T-cell (primary cell): ENCODE results near the gene RPGRIP1. TPM values are rescaled to one million over a fixed set of nuclear protein-coding genes. Genes with fewer than 3 reads are reported as not detected.
A peak's percentile ranks its signal among the peaks of the same experiment; 100 is the strongest.
"Not testable (repeated sequence)": the region's sequence is repeated elsewhere in the genome, so short reads cannot be mapped to it uniquely, and the experiment has no call there.

Experiments used
- ATAC-seq, 4 experiments: fragments of 200-7000 bp in 3 of 4; fragments of 150-1000 bp in 1 of 4; cut with Tn5 transposase; replicated peaks in 1 of 4; 1 replicate in 3 of 4; 2 replicates in 1 of 4; pipeline ENCODE4 v1.10.0; 2021; ENCODE audit warnings: moderate library complexity in 3 of 4, mild to moderate bottlenecking in 2 of 4, moderate number of reproducible peaks in 1 of 4
- CTCF ChIA-PET, 2 donors: fragments of 300-600 bp; sonication (Branson Sonifier 250); formaldehyde crosslinking; loops; one replicate each; lab custom pipeline; 2022; ENCODE audit warnings: antibody characterized with exemption in 2 of 2; lab: Charles Lee
- POLR2A ChIA-PET, 2 donors: fragments of 300-600 bp; sonication (Branson Sonifier 250); formaldehyde crosslinking; loops; one replicate each; lab custom pipeline; 2022; ENCODE audit warnings: antibody characterized with exemption in 2 of 2; lab: Charles Lee
- DNase-seq, 35 experiments: peaks; one replicate each; pipeline versions ENCODE4 v3.0.0 to v3.0.0-alpha.2; 2013 to 2023
- H3K27ac ChIP-seq: one replicate; pipeline ENCODE4 v1.5.1; 2013; ENCODE audit warnings: low read length
- H3K27me3 ChIP-seq, 2 experiments: replicated peaks in 1 of 2; 1 replicate in 1 of 2; 2 replicates in 1 of 2; pipeline versions ENCODE4 v1.6.1 to v1.7.0; 2013; ENCODE audit warnings: low read length in 1 of 2, mixed read lengths in 1 of 2; ENCODE audit not compliant: control insufficient read depth in 2 of 2, insufficient read depth in 2 of 2; ENCODE audit errors: extremely low read depth in 1 of 2
- H3K36me3 ChIP-seq, 2 donors: 1 replicate in 1 of 2; 2 replicates in 1 of 2; pipeline versions ENCODE4 v1.6.1 to v1.7.0; 2013; ENCODE audit warnings: low read length in 1 of 2; ENCODE audit not compliant: control insufficient read depth in 2 of 2, insufficient read depth in 1 of 2; ENCODE audit errors: extremely low read depth in 1 of 2
- H3K4me1 ChIP-seq, 2 experiments: 1 replicate in 1 of 2; 2 replicates in 1 of 2; pipeline versions ENCODE4 v1.6.1 to v1.7.0; 2013; ENCODE audit warnings: low read length in 2 of 2, mixed read lengths in 1 of 2; ENCODE audit not compliant: insufficient read depth in 2 of 2, control insufficient read depth in 1 of 2; ENCODE audit errors: extremely low read depth in 1 of 2
- H3K4me3 ChIP-seq, 2 donors: 1 replicate in 1 of 2; 2 replicates in 1 of 2; pipeline versions ENCODE4 v1.5.1 to v1.7.0; 2013; ENCODE audit warnings: mild to moderate bottlenecking in 2 of 2, low read length in 1 of 2, moderate library complexity in 1 of 2; ENCODE audit not compliant: control insufficient read depth in 1 of 2; ENCODE audit errors: extremely low read depth in 1 of 2
- H3K9me3 ChIP-seq: 2 replicates; pipeline ENCODE4 v1.7.0; 2013
- H3K27ac Mint-ChIP-seq, 2 donors: one replicate each; pipeline ENCODE4 v1.8.0; 2020 to 2021; ENCODE audit warnings: mild to moderate bottlenecking in 2 of 2, mixed read lengths in 2 of 2
- H3K27me3 Mint-ChIP-seq, 2 donors: one replicate each; pipeline ENCODE4 v1.8.0; 2021 to 2022; ENCODE audit warnings: mixed read lengths in 2 of 2
- H3K36me3 Mint-ChIP-seq: one replicate; pipeline ENCODE4 v1.8.0; 2021; ENCODE audit warnings: mixed read lengths
- H3K4me1 Mint-ChIP-seq, 3 donors: one replicate each; pipeline ENCODE4 v1.8.0; 2020 to 2022; ENCODE audit warnings: mixed read lengths in 3 of 3, mild to moderate bottlenecking in 1 of 3
- H3K4me3 Mint-ChIP-seq, 3 donors: one replicate each; pipeline ENCODE4 v1.8.0; 2020 to 2022; ENCODE audit warnings: mild to moderate bottlenecking in 3 of 3, mixed read lengths in 3 of 3, moderate library complexity in 3 of 3
- H3K9me3 Mint-ChIP-seq, 3 donors: one replicate each; pipeline ENCODE4 v1.8.0; 2020 to 2022; ENCODE audit warnings: mixed read lengths in 3 of 3
- WGBS: methylation state at CpG from one replicate; pipeline ENCODE4 v1.1.5; 2013; ENCODE audit warnings: missing lambda C conversion rate; ENCODE audit not compliant: insufficient coverage; 5-methylcytosine and 5-hydroxymethylcytosine counted together
- total RNA-seq, 35 experiments: library from RNA in 6 of 35; stranded (reverse) in 6 of 35; fragments of 120-200 nt in 1 of 35; gene quantifications; one replicate each; pipeline versions ENCODE4 v1.2.1 to v1.2.4 and lab custom pipeline; 2013 to 2026

RPGRIP1 gene
- total RNA-seq, 5 donors from 2014 or later (not counting 1 experiment from before 2014, with no cell fraction given): 0.16 to 0.76 TPM; not detected in 3

DNA sequence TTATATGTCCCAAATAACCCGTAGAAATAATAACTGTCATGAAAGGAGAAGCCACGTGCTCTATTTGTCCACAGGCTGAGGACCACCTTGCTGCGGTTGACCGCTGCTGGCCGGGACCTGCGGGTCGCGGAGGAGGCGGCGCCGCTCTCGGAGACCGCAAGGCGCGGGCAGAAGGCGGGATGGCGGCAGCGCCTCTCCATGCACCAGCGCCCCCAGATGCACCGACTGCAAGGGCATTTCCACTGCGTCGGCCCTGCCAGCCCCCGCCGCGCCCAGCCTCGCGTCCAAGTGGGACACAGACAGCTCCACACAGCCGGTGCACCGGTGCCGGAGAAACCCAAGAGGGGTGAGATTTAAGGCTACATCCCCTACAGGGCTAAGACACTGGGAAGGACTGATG, 21.0 kb downstream of the RPGRIP1 start:
- H3K36me3 Mint-ChIP-seq: no peaks in the 10 kb centered on the region
- peak overlapping the region in 2 of 3 donors; percentile 31 to 45 for H3K4me3 Mint-ChIP-seq
- H3K27ac Mint-ChIP-seq: no peak overlapping the region
- ChIA-PET CTCF (no interaction called here), POLR2A (no interaction called here)
- ATAC-seq (peak; percentile 45 to 75 (median 56)), DNase-seq (peak in 21 of 35 experiments; percentile 1 to 41 (median 8))
- H3K9me3 ChIP-seq: no peaks in the 10 kb centered on the region
- 2% methylated on average over 27 of the region's 30 CpGs for WGBS
- H3K4me1 Mint-ChIP-seq: peaks cover 2 to 6% (median 5%) of the 10 kb centered on the region in 3 donors
- H3K36me3 ChIP-seq: no peaks in the 10 kb centered on the region
- H3K4me1 ChIP-seq: peaks cover 2 to 5% of the 10 kb centered on the region in 2 experiments
- H3K4me3 ChIP-seq: peak overlapping the region in 1 of 2 donors; percentile 62
- peaks cover 0 to 26% of the 10 kb centered on the region in 2 experiments for H3K27me3 ChIP-seq
- no peaks in the 10 kb centered on the region for H3K9me3 Mint-ChIP-seq
- H3K27me3 Mint-ChIP-seq: peaks cover 16 to 19% of the 10 kb centered on the region in 2 donors
- H3K27ac ChIP-seq: no peak overlapping the region

DNA sequence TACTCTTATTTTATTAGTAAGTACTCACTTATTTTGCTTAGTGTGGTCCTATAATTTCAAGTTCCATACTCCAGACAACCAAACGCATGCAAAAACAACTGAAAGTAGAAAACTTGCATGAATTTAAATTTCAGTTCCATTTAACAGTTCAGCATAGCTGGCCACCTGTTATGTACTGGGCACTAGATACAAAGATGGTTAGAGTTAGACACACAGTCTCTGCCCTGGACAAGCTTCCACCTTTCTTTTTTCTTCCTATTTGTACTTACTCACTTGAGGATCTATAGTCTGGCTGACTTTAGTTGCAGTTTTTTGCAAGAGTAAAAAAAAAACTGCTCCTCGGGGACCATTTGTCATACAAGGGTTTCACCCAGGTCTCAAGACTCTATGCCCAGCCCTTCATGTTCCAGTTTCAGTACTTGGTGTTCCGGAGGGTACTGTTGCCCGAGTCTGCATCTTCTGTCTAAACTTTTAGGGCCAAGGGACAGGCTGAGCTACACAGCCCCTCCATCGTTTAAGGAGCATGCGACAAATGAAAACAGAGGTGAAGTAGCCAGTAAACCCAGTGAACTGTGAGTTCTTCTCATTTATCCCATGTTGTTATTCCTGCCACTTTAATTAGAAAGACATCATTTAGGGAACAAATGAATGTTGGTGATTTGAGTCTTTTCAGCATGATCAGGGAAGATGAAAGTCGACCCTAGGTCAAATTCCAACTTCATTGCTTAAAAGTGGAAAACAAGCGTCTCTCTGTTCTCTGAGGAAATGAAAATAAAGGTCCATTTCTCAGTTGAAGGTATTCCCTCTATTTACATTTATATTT, 22.3 kb downstream of the RPGRIP1 start:
- H3K4me1 Mint-ChIP-seq: peaks cover 2 to 7% (median 6%) of the 10 kb centered on the region in 3 donors
- 83% methylated on average over 1 of the region's 8 CpGs for WGBS
- Histone ChIP-seq H3K4me3 (no peak overlapping the region), H3K4me1 (peaks cover 2 to 5% of the 10 kb centered on the region in 2 experiments), H3K27ac (no peak overlapping the region), H3K36me3 (no peaks in the 10 kb centered on the region), H3K9me3 (no peaks in the 10 kb centered on the region), H3K27me3 (peaks cover 0 to 24% of the 10 kb centered on the region in 2 experiments)
- no peak overlapping the region for H3K4me3 Mint-ChIP-seq
- no peak overlapping the region for H3K27ac Mint-ChIP-seq
- ChIA-PET CTCF (interaction anchor here in 1 of 2 donors (0.6 kb wide), 1 partner anchor 42 kb away, joined by 3 read pairs; no protein-coding TSS in a partner anchor), POLR2A (no interaction called here)
- H3K9me3 Mint-ChIP-seq: no peaks in the 10 kb centered on the region
- H3K27me3 Mint-ChIP-seq: peaks cover 16 to 19% of the 10 kb centered on the region in 2 donors
- no peak for DNase-seq
- ATAC-seq: no peak
- no peaks in the 10 kb centered on the region for H3K36me3 Mint-ChIP-seq

DNA sequence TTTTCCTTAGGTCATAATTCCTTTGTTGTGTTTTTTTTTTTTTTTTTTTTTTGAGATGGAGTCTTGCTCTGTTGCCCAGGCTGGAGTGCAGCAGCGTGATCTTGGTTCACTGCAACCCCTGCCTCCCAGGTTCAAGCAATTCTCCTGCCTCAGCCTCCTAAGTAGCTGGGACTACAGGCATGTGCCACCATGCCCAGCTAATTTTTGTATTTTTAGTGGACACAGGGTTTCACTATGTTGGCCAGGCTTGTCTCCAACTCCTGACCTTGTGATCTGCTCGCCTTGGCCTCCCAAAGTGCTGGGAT, 22.9 kb downstream of the RPGRIP1 start:
- peaks cover 0 to 24% of the 10 kb centered on the region in 2 experiments for H3K27me3 ChIP-seq
- H3K9me3 ChIP-seq, H3K36me3 Mint-ChIP-seq, POLR2A ChIA-PET, DNase-seq, H3K27ac Mint-ChIP-seq, H3K36me3 ChIP-seq, H3K9me3 Mint-ChIP-seq, H3K4me3 Mint-ChIP-seq, H3K27ac ChIP-seq, ATAC-seq, H3K4me3 ChIP-seq, H3K4me1 ChIP-seq: not testable (repeated sequence)
- no CpG with 5 or more reads among the region's 2 CpGs for WGBS
- CTCF ChIA-PET: interaction anchor here in 1 of 2 donors (0.6 kb wide), 1 partner anchor 43 kb away, joined by 3 read pairs; no protein-coding TSS in a partner anchor
- peaks cover 14 to 15% of the 10 kb centered on the region in 2 donors for H3K27me3 Mint-ChIP-seq
- H3K4me1 Mint-ChIP-seq: peaks cover 5 to 13% (median 6%) of the 10 kb centered on the region in 3 donors

DNA sequence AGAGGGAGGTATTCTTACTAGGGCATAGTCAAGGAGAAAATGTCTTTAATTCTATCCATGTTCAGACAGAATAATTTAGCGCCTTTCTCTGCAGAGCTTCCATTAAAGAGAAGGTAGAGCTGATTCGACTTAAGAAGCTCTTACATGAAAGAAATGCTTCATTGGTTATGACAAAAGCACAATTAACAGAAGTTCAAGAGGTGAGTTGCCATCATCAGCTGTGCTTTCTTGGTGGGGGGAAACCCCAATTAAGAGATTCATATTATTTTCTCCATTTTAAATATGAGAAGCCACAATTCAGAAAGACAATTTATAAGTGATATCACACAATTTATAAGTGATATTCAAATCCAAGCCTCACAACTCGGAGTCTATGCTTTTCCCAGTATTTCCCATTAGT, 27.8 kb downstream of the RPGRIP1 start:
- H3K9me3 ChIP-seq: no peaks in the 10 kb centered on the region
- H3K9me3 Mint-ChIP-seq: no peaks in the 10 kb centered on the region
- peaks cover 0 to under 1% of the 10 kb centered on the region in 2 experiments for H3K27me3 ChIP-seq
- ChIA-PET POLR2A (no interaction called here), CTCF (no interaction called here)
- H3K27ac ChIP-seq: peak overlapping the region; percentile 56
- peaks cover 17 to 24% (median 21%) of the 10 kb centered on the region in 3 donors for H3K4me1 Mint-ChIP-seq
- H3K27me3 Mint-ChIP-seq: peaks cover 3% of the 10 kb centered on the region in 2 donors
- ATAC-seq (no peak), DNase-seq (peak in 1 of 35 experiments; percentile 13)
- peak overlapping the region; percentile 84 to 87 for H3K27ac Mint-ChIP-seq
- H3K4me3 Mint-ChIP-seq: peak overlapping the region in 1 of 3 donors; percentile 84
- no CpG with 5 or more reads among the region's 3 CpGs for WGBS
- H3K36me3 ChIP-seq: no peaks in the 10 kb centered on the region
- peaks cover 8 to 12% of the 10 kb centered on the region in 2 experiments for H3K4me1 ChIP-seq
- H3K4me3 ChIP-seq: no peak overlapping the region
- no peaks in the 10 kb centered on the region for H3K36me3 Mint-ChIP-seq

DNA sequence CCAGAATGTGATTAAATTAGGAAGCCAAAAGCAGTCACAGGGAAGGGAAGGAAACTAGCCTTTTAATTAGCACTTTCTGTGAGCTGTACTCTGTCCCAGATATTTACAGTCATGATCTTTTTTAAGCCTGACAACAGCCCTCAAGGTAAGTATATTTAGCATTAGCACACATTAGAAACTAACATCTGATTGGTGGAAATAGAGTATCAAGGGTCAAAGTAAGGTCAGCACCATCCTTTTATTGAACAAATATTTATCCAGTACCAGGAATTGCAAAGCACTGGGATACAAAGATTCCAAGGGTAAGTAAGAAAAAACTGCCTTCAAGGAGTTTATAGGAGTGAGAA, 28.2 kb downstream of the RPGRIP1 start:
- ATAC-seq (no peak), DNase-seq (no peak)
- Mint-ChIP-seq H3K4me3 (peak overlapping the region; percentile 75 to 84 (median 80)), H3K27me3 (peaks cover under 1 to 3% of the 10 kb centered on the region in 2 donors), H3K27ac (peak overlapping the region; percentile 84 to 87), H3K36me3 (no peaks in the 10 kb centered on the region), H3K4me1 (peaks cover 17 to 24% (median 21%) of the 10 kb centered on the region in 3 donors), H3K9me3 (no peaks in the 10 kb centered on the region)
- POLR2A ChIA-PET: interaction anchor here in 1 of 2 donors (1.0 kb wide), 1 partner anchor 53 kb away, joined by 3 read pairs; no protein-coding TSS in a partner anchor
- Histone ChIP-seq H3K27ac (peak overlapping the region; percentile 56), H3K4me3 (peak overlapping the region in 1 of 2 donors; percentile 43), H3K9me3 (no peaks in the 10 kb centered on the region), H3K4me1 (peaks cover 8 to 12% of the 10 kb centered on the region in 2 experiments), H3K27me3 (peaks cover 0 to 4% of the 10 kb centered on the region in 2 experiments), H3K36me3 (no peaks in the 10 kb centered on the region)
- CTCF ChIA-PET: no interaction called here

DNA sequence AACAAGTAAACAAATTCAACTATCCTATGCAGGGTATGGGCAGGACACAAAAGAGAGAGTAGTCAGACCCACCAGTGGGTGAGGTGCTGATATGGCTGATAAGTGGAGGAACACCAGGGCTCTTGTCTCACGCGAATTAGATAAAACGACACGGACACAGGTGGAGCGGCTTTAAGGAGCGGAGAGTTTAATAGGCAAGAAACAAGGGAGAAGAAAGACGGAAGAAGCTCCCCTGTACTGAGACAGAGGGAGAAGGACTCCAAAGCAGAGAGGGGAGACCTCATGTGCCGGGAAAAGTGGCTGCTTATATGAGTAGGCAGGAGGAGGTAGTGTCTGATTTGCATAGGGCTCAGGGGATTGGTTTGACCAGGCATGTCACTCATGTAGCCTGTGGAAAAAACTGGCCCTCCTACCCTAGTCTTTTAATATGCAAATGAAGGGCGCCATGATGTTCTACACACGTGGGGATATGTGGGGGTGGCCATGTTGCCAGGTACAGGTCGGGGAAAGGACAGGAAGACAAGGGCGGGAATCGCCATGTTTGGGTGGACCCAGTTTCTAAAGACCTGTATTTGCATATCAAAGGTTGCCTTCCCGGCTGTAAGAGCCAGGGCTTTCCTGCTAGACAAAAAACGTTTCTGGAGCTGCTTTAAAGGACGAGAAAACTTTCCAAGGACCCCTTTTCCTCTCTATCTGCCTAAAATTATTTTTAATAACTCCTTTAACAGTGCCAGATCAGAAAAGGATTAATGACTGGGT, 28.8 kb downstream of the RPGRIP1 start:
- CTCF ChIA-PET: interaction anchor here (0.6 to 0.9 kb wide), 3 partner anchors 10 to 43 kb away, joined by 3 read pairs; no protein-coding TSS in a partner anchor
- no peaks in the 10 kb centered on the region for H3K9me3 Mint-ChIP-seq
- peak overlapping the region; percentile 42 to 43 for H3K4me3 ChIP-seq
- peak; percentile 90 to 93 (median 91) for ATAC-seq
- 8% methylated on average over 15 of the region's 16 CpGs for WGBS
- H3K4me3 Mint-ChIP-seq: peak overlapping the region; percentile 75 to 84 (median 80)
- H3K36me3 ChIP-seq: no peaks in the 10 kb centered on the region
- H3K36me3 Mint-ChIP-seq: no peaks in the 10 kb centered on the region
- peak; percentile 42 to 81 (median 68) for DNase-seq
- POLR2A ChIA-PET: interaction anchor here (0.7 to 1.0 kb wide), 2 partner anchors 30 to 53 kb away, joined by 3 read pairs; no protein-coding TSS in a partner anchor
- H3K9me3 ChIP-seq: no peaks in the 10 kb centered on the region
- peaks cover 17 to 24% (median 21%) of the 10 kb centered on the region in 3 donors for H3K4me1 Mint-ChIP-seq
- H3K4me1 ChIP-seq: peaks cover 8 to 12% of the 10 kb centered on the region in 2 experiments
- H3K27me3 Mint-ChIP-seq: peaks cover 0 to 3% of the 10 kb centered on the region in 2 donors
- H3K27ac ChIP-seq: peak overlapping the region; percentile 63
- H3K27me3 ChIP-seq: peaks cover 0 to 7% of the 10 kb centered on the region in 2 experiments
- H3K27ac Mint-ChIP-seq: peak overlapping the region; percentile 84 to 87
